ENCODE results near the gene ALS2CL. TPM values are rescaled to one million over a fixed set of nuclear protein-coding genes. Genes with fewer than 3 reads are reported as not detected.
A peak's percentile ranks its signal among the peaks of the same experiment; 100 is the strongest.

The ALS2CL gene
- total RNA-seq, 1 experiment from 2014 or later: 4.9 TPM

DNA sequence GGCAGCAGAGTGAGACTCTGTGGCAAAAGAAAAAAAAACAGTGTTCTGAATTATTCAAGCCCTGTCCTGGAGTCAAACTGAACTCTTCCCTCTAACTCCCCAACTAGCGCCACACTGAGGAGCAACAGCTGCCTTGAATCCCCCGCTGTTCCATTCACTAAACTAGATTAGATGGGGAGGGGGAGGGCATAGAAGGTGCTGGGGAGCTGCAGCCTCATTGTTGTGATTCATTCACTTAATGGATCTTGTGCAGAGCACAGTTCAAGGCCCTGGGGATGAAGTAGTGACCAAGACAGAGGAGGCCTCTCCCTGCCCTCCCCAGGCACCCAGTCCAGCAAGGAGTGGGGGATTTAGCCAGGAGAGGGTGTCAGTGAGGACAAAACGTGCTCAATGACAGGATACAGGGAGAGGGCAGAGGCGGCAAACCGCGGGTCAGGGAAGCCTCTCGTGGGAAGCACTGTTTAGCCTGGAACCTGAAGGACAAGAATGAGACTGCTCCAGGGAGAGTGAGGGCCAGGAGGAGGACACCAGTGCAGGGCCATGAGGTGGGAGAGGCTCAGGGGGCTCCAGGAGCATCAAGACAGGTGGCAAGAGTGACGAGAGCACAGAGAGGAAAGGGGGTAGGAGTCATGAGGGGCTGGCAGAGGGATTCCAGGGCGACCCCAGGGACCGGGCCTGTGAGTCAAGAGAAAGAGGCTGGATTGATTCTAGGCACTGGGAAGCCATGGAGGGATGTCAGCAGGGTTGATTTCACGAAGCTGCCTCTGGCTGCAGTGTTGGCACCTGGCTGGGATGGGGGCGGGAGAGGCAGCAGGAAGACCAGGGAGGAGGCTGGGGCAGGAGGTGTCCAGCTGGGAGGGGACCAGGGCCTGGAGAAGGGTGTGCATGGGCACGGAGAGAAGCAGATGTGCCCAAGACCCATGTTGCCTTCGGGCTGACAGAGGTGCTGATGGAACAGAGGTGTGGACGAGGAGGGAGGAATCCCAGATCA, 31.4 kb downstream of the ALS2CL start:
- no peak overlapping the region for H3T11ph ChIP-seq (ENCODE audit: low read length)
- no peak overlapping the region for H4K91ac ChIP-seq (ENCODE audit: insufficient read length, low read depth, low read length)
- H3K56ac ChIP-seq (ENCODE audit: insufficient read length, low read depth, low read length): no peak overlapping the region
- no peaks in the 10 kb centered on the region for H3K79me2 ChIP-seq (ENCODE audit: insufficient read depth, low read length)
- Mint-ChIP-seq H3K4me1 (peaks cover 62 to 64% of the 10 kb centered on the region in 2 experiments), H3K36me3 (ENCODE audit: insufficient read depth in 1 of 3, low read depth in 3 of 3) (no peaks in the 10 kb centered on the region), H3K27me3 (ENCODE audit: low read depth) (peaks cover 6% of the 10 kb centered on the region), H3K27ac (peak overlapping the region; percentile 29 to 40 (median 32); a peak in 5 of 7 replicates), H3K4me3 (peak overlapping the region in 1 of 2 experiments; percentile 28; a peak in 2 of 5 replicates), H3K9me3 (no peaks in the 10 kb centered on the region; a peak in 1 of 5 replicates)
- no peak overlapping the region for H4K5ac ChIP-seq (ENCODE audit: insufficient read length, low read depth, low read length)
- H3K79me1 ChIP-seq (ENCODE audit: insufficient read depth, low read depth, low read length, poor library complexity, severe bottlenecking): no peaks in the 10 kb centered on the region
- no peak overlapping the region for H3K4ac ChIP-seq (ENCODE audit: low read depth, low read length)
- WGBS (ENCODE audit: extremely low coverage, insufficient read length, low lambda C conversion rate): no CpG with 5 or more reads among the region's 15 CpGs
- peak overlapping the region; percentile 44 for H3K14ac ChIP-seq (ENCODE audit: insufficient read depth, low read length)
- no peaks in the 10 kb centered on the region for H4K20me1 ChIP-seq (ENCODE audit: control insufficient read depth, insufficient read depth, insufficient read length)
- no peak overlapping the region for H3K18ac ChIP-seq (ENCODE audit: insufficient read length, low read depth, low read length)
- DNase-seq: peak; percentile 46
- no peak overlapping the region for H2BK20ac ChIP-seq (ENCODE audit: low read depth, low read length, poor library complexity, severe bottlenecking)
- no peak overlapping the region for H3K9ac ChIP-seq (ENCODE audit: extremely low read depth, insufficient read length, low read length)
- H3K27me3 ChIP-seq (ENCODE audit: insufficient read depth, low read length): no peaks in the 10 kb centered on the region
- TF ChIP-seq, protein P1, sequence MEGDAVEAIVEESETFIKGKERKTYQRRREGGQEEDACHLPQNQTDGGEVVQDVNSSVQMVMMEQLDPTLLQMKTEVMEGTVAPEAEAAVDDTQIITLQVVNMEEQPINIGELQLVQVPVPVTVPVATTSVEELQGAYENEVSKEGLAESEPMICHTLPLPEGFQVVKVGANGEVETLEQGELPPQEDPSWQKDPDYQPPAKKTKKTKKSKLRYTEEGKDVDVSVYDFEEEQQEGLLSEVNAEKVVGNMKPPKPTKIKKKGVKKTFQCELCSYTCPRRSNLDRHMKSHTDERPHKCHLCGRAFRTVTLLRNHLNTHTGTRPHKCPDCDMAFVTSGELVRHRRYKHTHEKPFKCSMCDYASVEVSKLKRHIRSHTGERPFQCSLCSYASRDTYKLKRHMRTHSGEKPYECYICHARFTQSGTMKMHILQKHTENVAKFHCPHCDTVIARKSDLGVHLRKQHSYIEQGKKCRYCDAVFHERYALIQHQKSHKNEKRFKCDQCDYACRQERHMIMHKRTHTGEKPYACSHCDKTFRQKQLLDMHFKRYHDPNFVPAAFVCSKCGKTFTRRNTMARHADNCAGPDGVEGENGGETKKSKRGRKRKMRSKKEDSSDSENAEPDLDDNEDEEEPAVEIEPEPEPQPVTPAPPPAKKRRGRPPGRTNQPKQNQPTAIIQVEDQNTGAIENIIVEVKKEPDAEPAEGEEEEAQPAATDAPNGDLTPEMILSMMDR (conservative IDR thresholded peaks at IDR 0.05): no peak
- H3K27ac ChIP-seq (ENCODE audit: insufficient read length, low read depth, low read length): no peak overlapping the region
- H2BK12ac ChIP-seq (ENCODE audit: insufficient read length, low read depth, low read length): no peak overlapping the region
- no peak overlapping the region for H2BK15ac ChIP-seq (ENCODE audit: low read depth, low read length)
- no peak overlapping the region for H3K4me2 ChIP-seq (ENCODE audit: insufficient read depth, insufficient read length, low read length)
- no peak overlapping the region for H3K23ac ChIP-seq (ENCODE audit: insufficient read length, low read depth, low read length)
- H2AK5ac ChIP-seq (ENCODE audit: insufficient read length, low read length): no peak overlapping the region
- no peak overlapping the region for H2BK5ac ChIP-seq (ENCODE audit: insufficient read length, low read length)
- H4K8ac ChIP-seq (replicated peaks; ENCODE audit: insufficient read length, low read depth, low read length): no peak overlapping the region
- H3K4me1 ChIP-seq (ENCODE audit: insufficient read depth, low read length): peaks cover 13% of the 10 kb centered on the region; the same call in 1 of the 2 replicates
- H3K23me2 ChIP-seq (ENCODE audit: insufficient read length, low read depth, low read length, poor library complexity, severe bottlenecking): no peaks in the 10 kb centered on the region
- H3K9me3 ChIP-seq (ENCODE audit: control insufficient read depth, low read depth, low read length): no peaks in the 10 kb centered on the region
- H2BK120ac ChIP-seq (ENCODE audit: low read depth, low read length, poor library complexity, severe bottlenecking): no peak overlapping the region
- no peak overlapping the region for H2AFZ ChIP-seq (ENCODE audit: low read length)
